ENCODE data around the gene TTC39C. TPM values are rescaled to one million over a fixed set of nuclear protein-coding genes. Genes with fewer than 3 reads are reported as not detected.

The TTC39C gene
- total RNA-seq, 4 donors from 2014 or later: 39.2 to 65.7 (median 51.8) TPM

DNA sequence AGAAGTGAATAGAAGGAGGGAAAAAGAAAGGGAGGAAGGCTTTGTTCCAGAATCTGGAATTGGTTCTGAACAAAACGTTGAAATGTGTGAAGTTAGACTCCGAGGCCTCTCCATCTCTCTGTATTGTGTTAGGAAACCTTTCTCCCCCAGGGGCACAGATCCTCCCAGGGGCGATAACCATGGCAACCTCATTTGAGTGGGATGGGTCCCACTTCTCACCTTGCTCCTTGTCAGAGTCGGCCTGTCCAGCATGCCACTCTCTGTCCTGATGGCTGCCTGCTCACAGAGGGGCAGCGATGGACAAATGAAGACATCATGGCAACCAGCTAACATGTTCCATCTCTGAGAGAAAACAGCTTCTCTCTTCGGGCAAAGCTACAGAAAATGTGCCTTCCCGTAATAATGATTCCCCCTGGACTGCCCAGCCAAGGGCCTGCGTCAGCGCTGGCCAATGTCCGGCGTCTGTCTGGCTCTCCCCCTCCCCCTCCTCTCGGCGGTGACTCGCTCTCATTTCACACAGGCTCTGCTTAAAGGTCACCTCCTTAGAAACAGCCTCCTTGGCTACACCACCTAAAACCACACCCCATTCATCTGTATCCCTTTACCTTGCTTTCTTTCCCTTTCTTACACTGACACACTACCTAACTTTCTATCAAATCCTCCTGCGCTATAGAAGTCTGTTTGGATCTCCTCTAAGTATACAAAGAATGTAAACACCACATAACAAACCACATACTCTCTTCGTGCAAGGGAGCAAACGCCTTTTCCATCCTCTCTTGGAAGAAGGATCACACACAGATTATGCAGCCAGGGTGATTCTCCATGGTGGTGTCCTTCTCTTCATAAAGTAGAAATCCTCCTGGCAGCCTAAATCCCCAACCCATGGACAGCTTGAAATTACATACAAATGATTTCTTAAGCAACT lies 32.1 kb upstream of the TTC39C start:
- TF ChIP-seq, protein P1, sequence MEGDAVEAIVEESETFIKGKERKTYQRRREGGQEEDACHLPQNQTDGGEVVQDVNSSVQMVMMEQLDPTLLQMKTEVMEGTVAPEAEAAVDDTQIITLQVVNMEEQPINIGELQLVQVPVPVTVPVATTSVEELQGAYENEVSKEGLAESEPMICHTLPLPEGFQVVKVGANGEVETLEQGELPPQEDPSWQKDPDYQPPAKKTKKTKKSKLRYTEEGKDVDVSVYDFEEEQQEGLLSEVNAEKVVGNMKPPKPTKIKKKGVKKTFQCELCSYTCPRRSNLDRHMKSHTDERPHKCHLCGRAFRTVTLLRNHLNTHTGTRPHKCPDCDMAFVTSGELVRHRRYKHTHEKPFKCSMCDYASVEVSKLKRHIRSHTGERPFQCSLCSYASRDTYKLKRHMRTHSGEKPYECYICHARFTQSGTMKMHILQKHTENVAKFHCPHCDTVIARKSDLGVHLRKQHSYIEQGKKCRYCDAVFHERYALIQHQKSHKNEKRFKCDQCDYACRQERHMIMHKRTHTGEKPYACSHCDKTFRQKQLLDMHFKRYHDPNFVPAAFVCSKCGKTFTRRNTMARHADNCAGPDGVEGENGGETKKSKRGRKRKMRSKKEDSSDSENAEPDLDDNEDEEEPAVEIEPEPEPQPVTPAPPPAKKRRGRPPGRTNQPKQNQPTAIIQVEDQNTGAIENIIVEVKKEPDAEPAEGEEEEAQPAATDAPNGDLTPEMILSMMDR (IDR thresholded peaks at IDR 0.05; ENCODE audit: low read depth): no peak

DNA sequence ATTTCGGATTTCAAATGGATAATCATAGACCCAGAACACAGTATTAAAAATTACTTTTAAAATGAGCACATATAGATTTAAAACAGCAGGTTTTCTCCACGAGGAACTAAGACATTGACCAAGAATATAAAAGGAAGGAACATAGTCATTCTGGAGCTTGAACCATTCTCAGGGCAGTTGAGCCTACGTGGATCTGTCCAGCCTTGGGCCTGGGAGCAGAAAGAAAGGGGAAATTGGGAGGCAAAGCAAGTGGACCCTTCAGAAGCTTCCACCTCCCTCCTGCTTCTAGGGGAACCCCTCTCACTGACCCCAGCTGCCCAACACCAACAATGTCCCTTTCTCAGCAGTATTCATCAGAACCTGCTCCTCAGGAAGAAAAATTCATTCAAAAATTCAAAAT lies 31.4 kb upstream of the TTC39C start:
- TF ChIP-seq, protein P1 (IDR thresholded peaks at IDR 0.05; ENCODE audit: low read depth): no peak

DNA sequence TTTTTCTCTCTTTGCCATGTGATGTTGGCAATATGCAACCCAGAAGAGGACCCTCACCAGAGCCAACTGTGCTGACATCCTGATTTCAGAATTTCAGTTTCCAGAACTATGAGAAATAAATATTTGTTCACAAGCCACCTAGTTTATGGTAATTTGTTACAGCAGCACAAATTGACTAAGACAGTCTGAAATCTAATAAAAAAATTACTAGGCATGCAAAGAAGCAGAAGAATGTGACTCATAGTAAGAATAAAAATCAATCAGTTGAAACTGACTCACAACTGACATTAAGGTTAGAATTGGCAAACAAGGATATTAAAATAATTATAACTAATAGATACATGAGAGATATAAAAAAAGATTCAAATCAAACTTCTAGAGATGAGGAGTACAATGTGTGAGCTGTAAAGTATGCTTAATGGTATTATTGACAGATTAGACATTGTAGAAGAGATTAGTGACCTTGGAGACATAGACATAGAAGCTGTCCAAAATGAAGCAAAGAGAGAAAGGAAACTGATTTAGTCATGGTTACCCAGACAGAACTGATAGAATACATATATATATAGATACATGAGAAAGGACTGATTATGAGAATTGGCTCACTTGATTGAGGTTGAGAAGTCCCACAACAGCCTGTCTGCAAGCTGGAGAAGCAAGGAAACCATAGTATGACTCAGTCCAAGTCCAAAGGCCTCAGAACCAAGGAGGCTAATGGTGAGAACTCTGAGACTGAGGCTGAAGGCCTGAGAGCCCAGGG lies 27.8 kb upstream of the TTC39C start:
- TF ChIP-seq, protein P1 (IDR thresholded peaks at IDR 0.05; ENCODE audit: low read depth): no peak

DNA sequence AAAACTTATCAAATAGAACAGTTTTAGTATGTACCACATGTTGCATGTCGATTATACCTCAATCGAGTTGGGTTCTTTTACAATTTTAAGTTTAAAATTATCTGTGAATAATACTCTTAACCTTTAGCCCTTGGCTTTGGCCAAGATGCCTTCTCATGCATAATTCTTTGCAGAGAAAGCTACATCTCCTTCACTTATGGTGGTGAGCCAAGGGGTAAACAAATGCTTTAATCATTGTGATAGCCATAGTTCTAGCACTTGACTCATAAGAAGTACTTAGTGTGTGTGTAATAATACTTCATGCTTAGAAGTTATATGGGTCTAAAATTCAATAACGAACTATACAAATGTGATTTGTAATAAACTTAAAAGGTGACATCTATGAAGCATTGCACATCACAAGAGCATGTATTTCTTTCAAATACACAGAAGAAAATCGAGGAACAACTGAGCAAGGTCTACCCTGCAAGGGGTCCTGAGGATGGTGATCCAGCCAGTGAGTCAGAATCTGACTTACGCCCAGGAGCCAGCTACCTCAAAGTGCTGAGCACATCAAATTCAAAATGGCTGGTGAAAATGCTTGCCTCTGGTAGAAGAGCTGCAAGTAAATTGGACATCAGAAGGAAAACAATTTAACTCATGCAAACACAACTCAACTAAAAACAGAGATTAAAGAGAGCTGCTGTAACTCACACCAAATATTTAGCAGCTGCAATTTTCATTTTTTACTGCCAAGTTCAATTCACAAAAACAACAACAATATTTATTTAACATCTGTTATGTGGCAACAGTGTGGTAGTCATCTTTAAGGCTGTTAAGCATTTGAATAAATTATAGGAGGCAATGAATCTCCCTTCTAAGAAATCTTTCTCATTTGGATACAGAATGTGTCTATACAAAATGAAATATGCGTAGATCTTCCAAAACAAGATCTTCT lies 23.8 kb upstream of the TTC39C start:
- TF ChIP-seq, protein P1 (IDR thresholded peaks at IDR 0.05; ENCODE audit: low read depth): no peak

DNA sequence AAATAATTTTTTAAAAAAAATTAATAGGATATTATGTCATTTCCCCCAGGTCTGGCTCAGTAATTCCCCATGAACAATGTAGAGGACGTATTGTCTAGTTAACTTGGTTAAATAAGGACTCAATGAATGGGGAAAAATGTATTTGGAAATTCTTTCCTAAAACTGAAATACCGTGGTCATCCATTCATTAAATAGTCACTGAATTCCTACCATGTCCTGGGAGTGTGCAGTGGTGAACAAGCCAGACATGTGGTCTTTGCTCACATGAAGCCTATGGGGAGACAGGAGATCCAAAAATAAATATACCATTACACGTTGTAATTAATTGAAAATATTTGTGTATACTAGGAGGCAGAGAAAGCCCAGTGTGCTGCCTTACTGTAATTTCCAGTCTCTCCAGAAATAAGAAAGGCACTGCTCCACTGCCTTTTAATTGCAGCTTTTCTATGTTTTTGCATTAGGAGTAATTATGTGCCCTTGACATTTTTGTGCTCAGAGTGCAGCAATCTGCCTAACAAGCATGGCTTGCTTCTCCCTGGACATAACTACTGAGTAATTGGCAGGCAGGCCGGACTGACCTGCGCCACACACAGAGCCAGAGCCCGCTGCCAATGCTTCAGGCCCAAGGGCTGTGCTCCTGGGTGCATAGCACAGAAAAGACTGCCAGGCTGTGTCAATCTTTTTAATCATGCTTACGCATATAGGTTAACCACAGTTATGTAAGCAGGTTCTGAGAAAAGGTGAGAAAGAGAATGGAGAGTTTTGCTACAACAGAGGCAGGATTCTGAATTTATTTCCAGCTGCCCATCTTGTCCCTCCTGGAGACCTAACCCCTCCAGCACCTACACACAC lies 22.2 kb upstream of the TTC39C start:
- TF ChIP-seq, protein P1 (IDR thresholded peaks at IDR 0.05; ENCODE audit: low read depth): no peak

DNA sequence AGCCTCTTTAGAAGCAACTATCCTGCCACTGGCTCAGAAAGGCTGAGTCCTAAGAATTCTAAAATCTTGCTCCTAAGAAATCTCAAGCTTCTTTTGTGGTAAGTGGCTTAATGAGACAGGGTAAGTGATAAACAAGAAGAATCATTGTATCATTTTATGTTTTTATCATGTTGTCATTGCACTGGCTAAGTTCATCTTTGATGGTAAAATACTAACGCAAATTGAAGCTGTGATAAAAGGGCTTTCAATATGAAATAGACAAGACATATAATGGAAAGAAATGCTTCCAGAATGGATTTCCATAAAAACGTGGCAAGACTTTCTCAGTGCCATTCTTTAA lies 21.6 kb upstream of the TTC39C start:
- TF ChIP-seq, protein P1 (IDR thresholded peaks at IDR 0.05; ENCODE audit: low read depth): no peak

Measured in subcutaneous adipose tissue (tissue), 4 donors.